ENCODE results near the gene NPY4R.
"Not testable (repeated sequence)": the region's sequence is repeated elsewhere in the genome, so short reads cannot be mapped to it uniquely, and the experiment has no call there.

DNA sequence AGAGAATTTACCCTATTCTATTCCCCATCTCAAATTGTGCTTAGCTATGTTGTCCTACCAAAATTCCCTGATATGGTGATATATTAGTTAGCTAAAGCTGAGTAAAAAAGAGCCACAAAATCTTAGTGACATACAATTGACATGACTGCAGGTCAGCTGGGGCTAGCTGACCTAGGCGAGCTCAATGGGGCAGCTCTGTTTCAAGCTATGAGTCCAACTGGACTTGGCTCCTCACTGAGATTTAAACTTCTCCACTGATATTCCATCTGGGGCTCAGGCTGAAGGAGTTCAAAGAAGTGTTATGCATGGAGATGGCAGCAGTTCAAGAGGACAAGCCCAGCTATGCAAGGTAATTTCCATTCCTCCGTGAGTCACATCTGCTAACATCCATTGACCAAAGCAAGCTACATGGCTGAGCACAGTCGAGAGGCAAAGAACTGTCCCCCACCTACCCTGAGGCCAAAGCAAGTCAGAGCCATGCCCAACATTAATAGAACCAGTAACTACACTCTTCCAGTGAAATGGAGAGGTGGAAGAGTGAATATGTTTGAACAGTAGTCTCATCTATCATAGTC is 9.1 kb upstream of the NPY4R start:
- TF ChIP-seq, protein P1, sequence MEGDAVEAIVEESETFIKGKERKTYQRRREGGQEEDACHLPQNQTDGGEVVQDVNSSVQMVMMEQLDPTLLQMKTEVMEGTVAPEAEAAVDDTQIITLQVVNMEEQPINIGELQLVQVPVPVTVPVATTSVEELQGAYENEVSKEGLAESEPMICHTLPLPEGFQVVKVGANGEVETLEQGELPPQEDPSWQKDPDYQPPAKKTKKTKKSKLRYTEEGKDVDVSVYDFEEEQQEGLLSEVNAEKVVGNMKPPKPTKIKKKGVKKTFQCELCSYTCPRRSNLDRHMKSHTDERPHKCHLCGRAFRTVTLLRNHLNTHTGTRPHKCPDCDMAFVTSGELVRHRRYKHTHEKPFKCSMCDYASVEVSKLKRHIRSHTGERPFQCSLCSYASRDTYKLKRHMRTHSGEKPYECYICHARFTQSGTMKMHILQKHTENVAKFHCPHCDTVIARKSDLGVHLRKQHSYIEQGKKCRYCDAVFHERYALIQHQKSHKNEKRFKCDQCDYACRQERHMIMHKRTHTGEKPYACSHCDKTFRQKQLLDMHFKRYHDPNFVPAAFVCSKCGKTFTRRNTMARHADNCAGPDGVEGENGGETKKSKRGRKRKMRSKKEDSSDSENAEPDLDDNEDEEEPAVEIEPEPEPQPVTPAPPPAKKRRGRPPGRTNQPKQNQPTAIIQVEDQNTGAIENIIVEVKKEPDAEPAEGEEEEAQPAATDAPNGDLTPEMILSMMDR (IDR thresholded peaks at IDR 0.05; ENCODE audit: low read depth, low read length) = not testable (repeated sequence)
- TF ChIP-seq POLR2A (IDR thresholded peaks at IDR 0.05; ENCODE audit: extremely low read depth, insufficient read length) = not testable (repeated sequence)

Measured in NB4 (cell line).